ENCODE measurements around the gene ELAPOR2. TPM values are rescaled to one million over a fixed set of nuclear protein-coding genes. Genes with fewer than 3 reads are reported as not detected.
"Not testable (repeated sequence)": the region's sequence is repeated elsewhere in the genome, so short reads cannot be mapped to it uniquely, and the experiment has no call there.

The ELAPOR2 gene
- total and polyA plus RNA-seq, 2 of the 4 experiments (the other 2 are of a cell fraction): 0.62 to 1.3 TPM

GRCh38 chr7:87039691-87040299 is 19.7 kb downstream of the ELAPOR2 start:
- H3K4ac ChIP-seq (ENCODE audit: low read depth, low read length); H2AFZ ChIP-seq (replicated peaks; ENCODE audit: low read length, poor library complexity); H3K9me3 ChIP-seq (ENCODE audit: control insufficient read depth, insufficient read depth, low read length); in situ Hi-C loops (cut with MboI; ENCODE audit: low sequenced_read_pairs); dilution Hi-C loops (cut with HindIII; ENCODE audit: low sequenced_read_pairs, unreplicated experiment); H3K9ac ChIP-seq (ENCODE audit: low read depth, low read length); H2BK15ac ChIP-seq (ENCODE audit: low read depth, low read length); ATAC-seq (ENCODE audit: low read depth); BruUV-seq (replicated peaks); H2BK120ac ChIP-seq (ENCODE audit: low read depth, low read length); H3K4me3 ChIP-seq (ENCODE audit: insufficient read depth, low read depth, low read length); H3K79me1 ChIP-seq (ENCODE audit: low read depth in 1 of 2, low read length in 2 of 2); CTCF ChIA-PET; H2AK5ac ChIP-seq (ENCODE audit: low read depth, low read length); DNase-seq; H4K20me1 ChIP-seq (ENCODE audit: insufficient read depth, low read length); H4K91ac ChIP-seq (ENCODE audit: insufficient read depth, low read depth, low read length); H3K4me1 ChIP-seq (ENCODE audit: control insufficient read depth, insufficient read depth, low read length); H4K8ac ChIP-seq (ENCODE audit: low read depth in 2 of 2, low read length in 2 of 2); H3K27me3 ChIP-seq (ENCODE audit: control insufficient read depth, insufficient read depth, low read length); H2BK20ac ChIP-seq (ENCODE audit: low read depth, low read length); H3K56ac ChIP-seq (ENCODE audit: extremely low read depth, insufficient read depth, low read length); H3K36me3 ChIP-seq (ENCODE audit: control insufficient read depth, insufficient read depth, low read length); intact Hi-C loops (cut with micrococcal nuclease); H3K9me1 ChIP-seq (ENCODE audit: insufficient read depth, low read length); H4K5ac ChIP-seq (ENCODE audit: low read depth, low read length); H3K18ac ChIP-seq (ENCODE audit: low read depth, low read length); POLR2A ChIA-PET (ENCODE audit: unreplicated experiment); H2AK9ac ChIP-seq (replicated peaks; ENCODE audit: low read depth, low read length, poor library complexity); H3K14ac ChIP-seq (replicated peaks; ENCODE audit: low read depth, low read length); H2BK5ac ChIP-seq (ENCODE audit: low read depth, low read length, poor library complexity, severe bottlenecking); H3K23ac ChIP-seq (ENCODE audit: low read depth, low read length); H3K4me2 ChIP-seq (ENCODE audit: low read depth, low read length); H3K27ac ChIP-seq (ENCODE audit: insufficient read depth, low read length): not testable (repeated sequence)
- WGBS, 2 experiments (ENCODE audit: extremely low coverage in 2 of 2, insufficient read length in 1 of 2): 90% methylated on average over 4 of the region's 34 CpGs; no CpG with 5 or more reads in 1 of the 2 experiments
